ENCODE data around the gene ARAP2. TPM values are rescaled to one million over a fixed set of nuclear protein-coding genes. Genes with fewer than 3 reads are reported as not detected.

The ARAP2 gene
- total and polyA plus RNA-seq, 2 donors (not counting 3 experiments of a cell fraction or from before 2014, with no cell fraction given): not detected

DNA sequence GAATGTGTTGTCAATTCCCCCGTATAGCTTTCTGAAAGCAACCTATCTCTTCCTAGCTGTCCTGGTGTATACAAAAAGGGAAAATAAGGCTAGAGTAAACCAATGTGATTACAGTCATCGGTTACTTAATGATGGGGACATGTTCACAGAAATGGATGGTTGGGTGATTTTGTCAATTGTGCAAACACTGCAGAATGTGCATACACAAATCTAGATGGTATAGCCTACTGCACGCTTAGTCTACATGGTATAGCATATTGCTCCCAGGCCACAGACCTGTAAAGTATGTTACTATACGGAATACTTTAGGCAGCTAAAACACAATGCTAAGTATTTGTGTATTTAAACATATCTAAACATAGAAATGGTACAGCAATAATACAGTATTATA, 42.2 kb upstream of the ARAP2 start:
- intact Hi-C loops (cut with micrococcal nuclease) (no loop called here), dilution Hi-C loops (cut with MboI; ENCODE audit: extremely low pct_ligation_motif_present, low sequenced_read_pairs) (no loop called here)
- Histone ChIP-seq H3K79me2 (ENCODE audit: control insufficient read depth, insufficient read depth, low read length) (no peaks in the 10 kb centered on the region), H2AFZ (ENCODE audit: low read depth, low read length) (no peak overlapping the region), H3K9me3 (replicated peaks; ENCODE audit: control insufficient read depth, insufficient read depth, low read length) (no peaks in the 10 kb centered on the region), H3K4me3 (replicated peaks in 1 of 3; ENCODE audit: insufficient read depth in 1 of 3, low read depth in 1 of 3, low read length in 3 of 3) (no peak overlapping the region), H3K9ac (replicated peaks; ENCODE audit: extremely low read depth, insufficient read depth, low read length) (no peak overlapping the region), H3K36me3 (ENCODE audit: control insufficient read depth in 2 of 2, extremely low read depth in 1 of 2, insufficient read depth in 2 of 2, low read length in 2 of 2) (no peaks in the 10 kb centered on the region), H3K27me3 (ENCODE audit: control insufficient read depth in 2 of 2, insufficient read depth in 2 of 2, low read length in 2 of 2) (no peaks in the 10 kb centered on the region), H3K27ac (ENCODE audit: insufficient read depth, low read depth, low read length) (no peak overlapping the region), H4K20me1 (replicated peaks; ENCODE audit: control insufficient read depth, extremely low read depth, insufficient read depth, low read length) (no peaks in the 10 kb centered on the region), H3K9me1 (replicated peaks; ENCODE audit: control insufficient read depth, extremely low read depth, insufficient read depth, low read length) (no peaks in the 10 kb centered on the region), H3K4me2 (ENCODE audit: insufficient read depth, low read length) (no peak overlapping the region), H3K4me1 (ENCODE audit: control insufficient read depth, extremely low read depth, insufficient read depth, low read length) (no peaks in the 10 kb centered on the region)
- DNase-seq (ENCODE audit: low read depth, low spot score) (no peak), FAIRE-seq (no peak)
- TF ChIP-seq JUN (IDR thresholded peaks at IDR 0.05; ENCODE audit: borderline replicate concordance, insufficient read depth, insufficient read length, low read depth) (no peak), EZH2 (IDR thresholded peaks at IDR 0.05; ENCODE audit: borderline replicate concordance, low read depth, low read length, severe bottlenecking) (no peak), GATA2 (IDR thresholded peaks at IDR 0.05; ENCODE audit: insufficient read depth, insufficient read length, low read depth, low read length) (no peak), MYC (IDR thresholded peaks at IDR 0.05; ENCODE audit: low read depth, low read length) (no peak), POLR2A (IDR thresholded peaks at IDR 0.05; ENCODE audit: low read depth, low read length) (no peak), FOS (IDR thresholded peaks at IDR 0.05; ENCODE audit: borderline replicate concordance, insufficient read depth, low read length) (no peak), POLR2AphosphoS5 (IDR thresholded peaks at IDR 0.05; ENCODE audit: insufficient read depth, low read depth, low read length) (no peak)
- TF ChIP-seq, protein P1, sequence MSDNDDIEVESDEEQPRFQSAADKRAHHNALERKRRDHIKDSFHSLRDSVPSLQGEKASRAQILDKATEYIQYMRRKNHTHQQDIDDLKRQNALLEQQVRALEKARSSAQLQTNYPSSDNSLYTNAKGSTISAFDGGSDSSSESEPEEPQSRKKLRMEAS (IDR thresholded peaks at IDR 0.05; ENCODE audit: insufficient read depth, insufficient read length): no peak
- TF ChIP-seq, protein P2, sequence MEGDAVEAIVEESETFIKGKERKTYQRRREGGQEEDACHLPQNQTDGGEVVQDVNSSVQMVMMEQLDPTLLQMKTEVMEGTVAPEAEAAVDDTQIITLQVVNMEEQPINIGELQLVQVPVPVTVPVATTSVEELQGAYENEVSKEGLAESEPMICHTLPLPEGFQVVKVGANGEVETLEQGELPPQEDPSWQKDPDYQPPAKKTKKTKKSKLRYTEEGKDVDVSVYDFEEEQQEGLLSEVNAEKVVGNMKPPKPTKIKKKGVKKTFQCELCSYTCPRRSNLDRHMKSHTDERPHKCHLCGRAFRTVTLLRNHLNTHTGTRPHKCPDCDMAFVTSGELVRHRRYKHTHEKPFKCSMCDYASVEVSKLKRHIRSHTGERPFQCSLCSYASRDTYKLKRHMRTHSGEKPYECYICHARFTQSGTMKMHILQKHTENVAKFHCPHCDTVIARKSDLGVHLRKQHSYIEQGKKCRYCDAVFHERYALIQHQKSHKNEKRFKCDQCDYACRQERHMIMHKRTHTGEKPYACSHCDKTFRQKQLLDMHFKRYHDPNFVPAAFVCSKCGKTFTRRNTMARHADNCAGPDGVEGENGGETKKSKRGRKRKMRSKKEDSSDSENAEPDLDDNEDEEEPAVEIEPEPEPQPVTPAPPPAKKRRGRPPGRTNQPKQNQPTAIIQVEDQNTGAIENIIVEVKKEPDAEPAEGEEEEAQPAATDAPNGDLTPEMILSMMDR (IDR thresholded peaks at IDR 0.05; ENCODE audit: extremely low read depth in 1 of 2, insufficient read depth in 1 of 2, low read depth in 1 of 2, low read length in 2 of 2): no peak
- ChIA-PET CTCF (interaction anchor here (0.5 kb wide), 1 partner anchor 1493 kb away, joined by 3 read pairs; no protein-coding TSS in a partner anchor), POLR2A (no interaction called here)
- no TSS peak for BruUV-seq (replicated peaks)

Data from endothelial cell of umbilical vein (primary cell).